ENCODE results near the gene OTUB1. TPM values are rescaled to one million over a fixed set of nuclear protein-coding genes. Genes with fewer than 3 reads are reported as not detected.

OTUB1 gene
- total RNA-seq, 1 experiment from 2014 or later: 119 TPM

GRCh38 chr11:64005691-64006090, 19.5 kb downstream of the OTUB1 start:
- no peaks in the 10 kb centered on the region for H3K27me3 ChIP-seq (ENCODE audit: insufficient read depth, low read depth)
- no peaks in the 10 kb centered on the region for H3K79me2 ChIP-seq (ENCODE audit: low read depth)
- H3K27ac ChIP-seq: no peak overlapping the region
- POLR2A ChIA-PET (ENCODE audit: unreplicated experiment): no interaction called here
- H3K4me3 ChIP-seq: no peak overlapping the region
- H3K36me3 ChIP-seq (ENCODE audit: low read depth): no peaks in the 10 kb centered on the region
- CTCF ChIA-PET: interaction anchor here (0.5 to 0.7 kb wide), 2 partner anchors 16 to 1019 kb away, joined by 3 to 7 read pairs; no protein-coding TSS in a partner anchor
- peaks cover 21% of the 10 kb centered on the region; the same call in 1 of the 2 replicates for H3F3A ChIP-seq (ENCODE audit: insufficient read depth, low read depth)
- no TSS peak for BruUV-seq (replicated peaks)
- H4K20me1 ChIP-seq (ENCODE audit: insufficient read depth): peaks cover 71% of the 10 kb centered on the region
- H3K4me1 ChIP-seq (replicated peaks; ENCODE audit: insufficient read depth): no peaks in the 10 kb centered on the region
- no peaks in the 10 kb centered on the region for H3K9me2 ChIP-seq (ENCODE audit: insufficient read depth)
- no peak for DNase-seq
- H3K4me2 ChIP-seq: no peak overlapping the region
- TF ChIP-seq EZH2 (IDR thresholded peaks at IDR 0.05; ENCODE audit: low read depth): no peak
- TF ChIP-seq, protein P1, sequence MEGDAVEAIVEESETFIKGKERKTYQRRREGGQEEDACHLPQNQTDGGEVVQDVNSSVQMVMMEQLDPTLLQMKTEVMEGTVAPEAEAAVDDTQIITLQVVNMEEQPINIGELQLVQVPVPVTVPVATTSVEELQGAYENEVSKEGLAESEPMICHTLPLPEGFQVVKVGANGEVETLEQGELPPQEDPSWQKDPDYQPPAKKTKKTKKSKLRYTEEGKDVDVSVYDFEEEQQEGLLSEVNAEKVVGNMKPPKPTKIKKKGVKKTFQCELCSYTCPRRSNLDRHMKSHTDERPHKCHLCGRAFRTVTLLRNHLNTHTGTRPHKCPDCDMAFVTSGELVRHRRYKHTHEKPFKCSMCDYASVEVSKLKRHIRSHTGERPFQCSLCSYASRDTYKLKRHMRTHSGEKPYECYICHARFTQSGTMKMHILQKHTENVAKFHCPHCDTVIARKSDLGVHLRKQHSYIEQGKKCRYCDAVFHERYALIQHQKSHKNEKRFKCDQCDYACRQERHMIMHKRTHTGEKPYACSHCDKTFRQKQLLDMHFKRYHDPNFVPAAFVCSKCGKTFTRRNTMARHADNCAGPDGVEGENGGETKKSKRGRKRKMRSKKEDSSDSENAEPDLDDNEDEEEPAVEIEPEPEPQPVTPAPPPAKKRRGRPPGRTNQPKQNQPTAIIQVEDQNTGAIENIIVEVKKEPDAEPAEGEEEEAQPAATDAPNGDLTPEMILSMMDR (conservative IDR thresholded peaks at IDR 0.05): no peak
- no peaks in the 10 kb centered on the region for H3K9me3 ChIP-seq (ENCODE audit: insufficient read depth, low read depth)
- intact Hi-C loops (cut with micrococcal nuclease; ENCODE audit: unreplicated experiment): no loop called here
- H2AFZ ChIP-seq: no peak overlapping the region

- no peak overlapping the region for H3K4me3 ChIP-seq
- no peaks in the 10 kb centered on the region for H3K79me2 ChIP-seq (ENCODE audit: low read depth)
- H3F3A ChIP-seq (ENCODE audit: insufficient read depth, low read depth): peaks cover 21% of the 10 kb centered on the region; the same call in 1 of the 2 replicates
- DNase-seq: no peak
- no peaks in the 10 kb centered on the region for H3K36me3 ChIP-seq (ENCODE audit: low read depth)
- no peaks in the 10 kb centered on the region for H3K4me1 ChIP-seq (replicated peaks; ENCODE audit: insufficient read depth)
- no peaks in the 10 kb centered on the region for H3K9me3 ChIP-seq (ENCODE audit: insufficient read depth, low read depth)
- H3K9me2 ChIP-seq (ENCODE audit: insufficient read depth): no peaks in the 10 kb centered on the region
- H4K20me1 ChIP-seq (ENCODE audit: insufficient read depth): peaks cover 64% of the 10 kb centered on the region
- H3K27me3 ChIP-seq (ENCODE audit: insufficient read depth, low read depth): no peaks in the 10 kb centered on the region
- H3K4me2 ChIP-seq: no peak overlapping the region
- no peak overlapping the region for H3K27ac ChIP-seq
- H2AFZ ChIP-seq: no peak overlapping the region
- intact Hi-C loops (cut with micrococcal nuclease; ENCODE audit: unreplicated experiment): no loop called here
- CTCF ChIA-PET: interaction anchor here (0.7 kb wide), 1 partner anchor 1020 kb away, joined by 3 read pairs; no protein-coding TSS in a partner anchor
- POLR2A ChIA-PET (ENCODE audit: unreplicated experiment): interaction anchor here (0.7 kb wide), 1 partner anchor 9 kb away, joined by 4 read pairs; no protein-coding TSS in a partner anchor
- no peak for TF ChIP-seq EZH2 (IDR thresholded peaks at IDR 0.05; ENCODE audit: low read depth)
- TF ChIP-seq, protein P1 (conservative IDR thresholded peaks at IDR 0.05): no peak
- BruUV-seq (replicated peaks): no TSS peak
Observed at GRCh38 chr11:64006398-64006797, 20.2 kb downstream of the OTUB1 start.

- Histone ChIP-seq H4K20me1 (ENCODE audit: insufficient read depth) (peaks cover 59% of the 10 kb centered on the region), H3K27me3 (ENCODE audit: insufficient read depth, low read depth) (no peaks in the 10 kb centered on the region), H3K36me3 (ENCODE audit: low read depth) (no peaks in the 10 kb centered on the region), H3K4me3 (no peak overlapping the region), H3F3A (ENCODE audit: insufficient read depth, low read depth) (peaks cover 14% of the 10 kb centered on the region; the same call in 1 of the 2 replicates), H3K9me3 (ENCODE audit: insufficient read depth, low read depth) (no peaks in the 10 kb centered on the region), H2AFZ (no peak overlapping the region), H3K9me2 (ENCODE audit: insufficient read depth) (no peaks in the 10 kb centered on the region), H3K79me2 (ENCODE audit: low read depth) (no peaks in the 10 kb centered on the region), H3K27ac (no peak overlapping the region), H3K4me2 (no peak overlapping the region), H3K4me1 (replicated peaks; ENCODE audit: insufficient read depth) (no peaks in the 10 kb centered on the region)
- peak in 1 of 2 experiments; percentile 52 for DNase-seq
- CTCF ChIA-PET: no interaction called here
- TF ChIP-seq, protein P1 (conservative IDR thresholded peaks at IDR 0.05): no peak; the same call in 1 of the 2 replicates
- no peak for TF ChIP-seq EZH2 (IDR thresholded peaks at IDR 0.05; ENCODE audit: low read depth)
- POLR2A ChIA-PET (ENCODE audit: unreplicated experiment): interaction anchor here (0.6 to 0.7 kb wide), 3 partner anchors 33 to 418 kb away, joined by 3 to 9 read pairs (median 5); partner anchors contain the start of gene COX8A
- intact Hi-C loops (cut with micrococcal nuclease; ENCODE audit: unreplicated experiment): no loop called here
- no TSS peak for BruUV-seq (replicated peaks)
Observed at GRCh38 chr11:64007160-64007628, 21.0 kb downstream of the OTUB1 start.
